CD14-positive monocyte (primary cell): ENCODE results near the gene CLTCL1. TPM values are rescaled to one million over a fixed set of nuclear protein-coding genes. Genes with fewer than 3 reads are reported as not detected.

Source experiments
- DNase-seq, 3 donors: peaks; one replicate each; pipeline ENCODE4 v3.0.0-alpha.2; 2011 to 2022
- H2AFZ ChIP-seq: 2 replicates; pipeline ENCODE4 v1.6.0; 2012; ENCODE audit warnings: mild to moderate bottlenecking, low read depth, low read length, inconsistent platforms; ENCODE audit not compliant: insufficient read depth, poor library complexity, severe bottlenecking
- H3K27ac ChIP-seq, 2 donors: 1 replicate in 1 of 2; 2 replicates in 1 of 2; pipeline ENCODE4 v1.5.1; 2012 to 2013; ENCODE audit warnings: low read length in 2 of 2, control low read depth in 1 of 2, inconsistent platforms in 1 of 2, low read depth in 1 of 2, mild to moderate bottlenecking in 1 of 2
- H3K27me3 ChIP-seq, 2 donors: one replicate each; pipeline versions ENCODE4 v1.6.0 to v1.6.1; 2011 to 2013; ENCODE audit warnings: low read length in 2 of 2; ENCODE audit not compliant: control insufficient read depth in 2 of 2, insufficient read depth in 2 of 2
- H3K36me3 ChIP-seq, 2 donors: replicated peaks in 1 of 2; 1 replicate in 1 of 2; 2 replicates in 1 of 2; pipeline versions ENCODE4 v1.5.1 to v1.6.1; 2012 to 2013; ENCODE audit warnings: low read length in 2 of 2, control low read depth in 1 of 2, inconsistent platforms in 1 of 2, mild to moderate bottlenecking in 1 of 2; ENCODE audit not compliant: insufficient read depth in 2 of 2, control insufficient read depth in 1 of 2
- H3K4me1 ChIP-seq, 2 donors: 1 replicate in 1 of 2; 2 replicates in 1 of 2; pipeline versions ENCODE4 v1.5.1 to v1.6.1; 2012 to 2013; ENCODE audit warnings: low read length in 2 of 2, control low read depth in 1 of 2, inconsistent platforms in 1 of 2, mild to moderate bottlenecking in 1 of 2, moderate library complexity in 1 of 2; ENCODE audit not compliant: insufficient read depth in 2 of 2, control insufficient read depth in 1 of 2
- H3K4me2 ChIP-seq: replicated peaks from 2 replicates; pipeline ENCODE3; 2012; ENCODE audit warnings: low read length, moderate library complexity, mild to moderate bottlenecking; ENCODE audit not compliant: poor library complexity, severe bottlenecking; ENCODE audit errors: extremely low read depth
- H3K4me3 ChIP-seq, 3 experiments: fragments of 200-600 bp in 1 of 3; sonication (generic) in 1 of 3; replicated peaks in 1 of 3; 1 replicate in 2 of 3; 2 replicates in 1 of 3; pipeline ENCODE4 v1.5.1; 2011 to 2013; ENCODE audit warnings: low read length in 3 of 3, mild to moderate bottlenecking in 3 of 3, control low read depth in 2 of 3, low read depth in 2 of 3, inconsistent platforms in 1 of 3, moderate library complexity in 1 of 3
- H3K79me2 ChIP-seq: 2 replicates; pipeline ENCODE4 v1.6.0; 2012; ENCODE audit warnings: mild to moderate bottlenecking, control low read depth, inconsistent platforms, low read length, moderate library complexity; ENCODE audit not compliant: insufficient read depth
- H3K9ac ChIP-seq: 2 replicates; pipeline ENCODE4 v1.6.0; 2017; ENCODE audit warnings: low read length, mild to moderate bottlenecking; ENCODE audit not compliant: insufficient read depth, poor library complexity, severe bottlenecking
- H3K9me3 ChIP-seq, 2 donors: replicated peaks in 1 of 2; 1 replicate in 1 of 2; 2 replicates in 1 of 2; pipeline versions ENCODE4 v1.5.1 to v1.6.1; 2012 to 2013; ENCODE audit warnings: low read length in 2 of 2, control low read depth in 1 of 2; ENCODE audit not compliant: control insufficient read depth in 1 of 2, insufficient read depth in 1 of 2
- H4K20me1 ChIP-seq: 2 replicates; pipeline ENCODE4 v1.6.0; 2012; ENCODE audit warnings: mild to moderate bottlenecking, low read length, control low read depth, moderate library complexity; ENCODE audit not compliant: insufficient read depth
- H3K27ac Mint-ChIP-seq, 7 donors: one replicate each; pipeline ENCODE4 v1.8.0; 2020; ENCODE audit warnings: mild to moderate bottlenecking in 7 of 7, mixed read lengths in 7 of 7, moderate library complexity in 6 of 7, inconsistent platforms in 2 of 7
- H3K27me3 Mint-ChIP-seq, 3 donors: one replicate each; pipeline ENCODE4 v1.8.0; 2021 to 2022; ENCODE audit warnings: low read depth in 3 of 3, mild to moderate bottlenecking in 3 of 3, mixed read lengths in 3 of 3, moderate library complexity in 3 of 3, inconsistent platforms in 1 of 3
- H3K36me3 Mint-ChIP-seq, 2 donors: one replicate each; pipeline ENCODE4 v1.8.0; 2020; ENCODE audit warnings: mixed read lengths in 2 of 2, inconsistent platforms in 1 of 2, mild to moderate bottlenecking in 1 of 2
- H3K4me1 Mint-ChIP-seq: one replicate; pipeline ENCODE4 v1.8.0; 2020; ENCODE audit warnings: mild to moderate bottlenecking, mixed read lengths
- H3K4me3 Mint-ChIP-seq, 2 donors: one replicate each; pipeline ENCODE4 v1.8.0; 2020; ENCODE audit warnings: mild to moderate bottlenecking in 2 of 2, mixed read lengths in 2 of 2, moderate library complexity in 1 of 2
- H3K9me3 Mint-ChIP-seq, 7 donors: one replicate each; pipeline ENCODE4 v1.8.0; 2020 to 2022; ENCODE audit warnings: mixed read lengths in 7 of 7, mild to moderate bottlenecking in 6 of 7, moderate library complexity in 6 of 7, inconsistent platforms in 2 of 7
- WGBS: methylation state at CpG from one replicate; pipeline ENCODE4 v1.1.5; 2013; ENCODE audit warnings: missing lambda C conversion rate; ENCODE audit not compliant: insufficient coverage; 5-methylcytosine and 5-hydroxymethylcytosine counted together
- intact Hi-C, 2 donors: fragments of 100-400 bp; cut with micrococcal nuclease; formaldehyde crosslinking; loops; one replicate each; pipeline versions ENCODE4 v1.15.0 to v1.15.1; 2023
- polyA plus RNA-seq, 3 donors: library from polyadenylated mRNA; depleted of rRNA in 1 of 3; unstranded in 2 of 3; stranded (reverse) in 1 of 3; fragments of 300-500 nt in 2 of 3; fragments of >200 nt in 1 of 3; fragmentation: Illumina TruSeq in 2 of 3; gene quantifications; 1 replicate in 2 of 3; 2 replicates in 1 of 3; pipeline ENCODE4 v1.2.3, GENCODE V29; 2012 to 2021
- TF ChIP-seq, protein P1 (sequence below): fragments of 200-600 bp; IDR thresholded peaks from one replicate; pipeline ENCODE4 v1.8.0; 2022; ENCODE audit warnings: antibody characterized with exemption, mild to moderate bottlenecking

Gene CLTCL1
- polyA plus RNA-seq, 3 donors: 5.1 to 17.0 (median 6.1) TPM

DNA sequence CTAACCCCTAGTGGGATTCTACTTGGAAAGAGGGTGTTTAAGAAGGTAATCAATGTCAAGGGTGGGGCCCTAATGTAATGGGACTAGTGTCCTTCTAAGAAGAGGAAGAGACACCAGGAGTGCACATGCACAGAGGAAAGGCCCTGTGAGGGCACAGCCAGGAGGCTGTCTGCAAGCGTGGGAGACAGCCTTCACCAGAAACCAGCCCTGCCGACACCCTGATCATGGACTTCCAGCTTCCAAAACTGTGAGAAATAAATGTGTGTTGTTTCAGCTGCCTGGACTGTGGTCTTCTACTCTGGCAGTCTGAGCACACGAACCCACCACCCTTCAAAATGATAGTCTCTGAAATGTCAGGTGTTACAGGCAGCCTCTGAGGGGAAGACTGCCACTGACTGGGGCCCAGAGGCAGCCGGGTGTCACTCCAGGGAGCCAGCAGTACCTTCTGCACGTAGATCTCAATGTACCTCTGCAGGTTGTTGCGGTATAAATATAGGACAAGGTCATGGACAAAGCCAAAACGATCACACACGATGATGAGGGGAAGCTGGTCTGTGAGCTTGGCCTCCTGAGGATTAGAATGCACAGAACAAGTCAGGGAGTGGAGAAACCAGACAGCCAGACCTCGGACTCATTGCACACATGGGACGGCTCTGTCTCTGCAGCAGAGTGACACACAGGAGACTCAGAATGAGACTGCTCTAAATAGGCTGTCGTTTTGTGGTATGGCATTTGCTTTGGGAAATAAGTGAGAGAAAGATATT lies 69.1 kb downstream of the CLTCL1 start:
- Mint-ChIP-seq H3K4me1 (no peaks in the 10 kb centered on the region), H3K27ac (peak overlapping the region in 2 of 7 donors; percentile 8 to 30), H3K9me3 (no peaks in the 10 kb centered on the region), H3K4me3 (no peak overlapping the region), H3K27me3 (peaks cover 0 to 1% (median 0%) of the 10 kb centered on the region in 3 donors), H3K36me3 (peaks cover 78 to 93% of the 10 kb centered on the region in 2 donors)
- TF ChIP-seq, protein P1, sequence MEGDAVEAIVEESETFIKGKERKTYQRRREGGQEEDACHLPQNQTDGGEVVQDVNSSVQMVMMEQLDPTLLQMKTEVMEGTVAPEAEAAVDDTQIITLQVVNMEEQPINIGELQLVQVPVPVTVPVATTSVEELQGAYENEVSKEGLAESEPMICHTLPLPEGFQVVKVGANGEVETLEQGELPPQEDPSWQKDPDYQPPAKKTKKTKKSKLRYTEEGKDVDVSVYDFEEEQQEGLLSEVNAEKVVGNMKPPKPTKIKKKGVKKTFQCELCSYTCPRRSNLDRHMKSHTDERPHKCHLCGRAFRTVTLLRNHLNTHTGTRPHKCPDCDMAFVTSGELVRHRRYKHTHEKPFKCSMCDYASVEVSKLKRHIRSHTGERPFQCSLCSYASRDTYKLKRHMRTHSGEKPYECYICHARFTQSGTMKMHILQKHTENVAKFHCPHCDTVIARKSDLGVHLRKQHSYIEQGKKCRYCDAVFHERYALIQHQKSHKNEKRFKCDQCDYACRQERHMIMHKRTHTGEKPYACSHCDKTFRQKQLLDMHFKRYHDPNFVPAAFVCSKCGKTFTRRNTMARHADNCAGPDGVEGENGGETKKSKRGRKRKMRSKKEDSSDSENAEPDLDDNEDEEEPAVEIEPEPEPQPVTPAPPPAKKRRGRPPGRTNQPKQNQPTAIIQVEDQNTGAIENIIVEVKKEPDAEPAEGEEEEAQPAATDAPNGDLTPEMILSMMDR: no peak
- 100% methylated on average over 10 of the region's 11 CpGs for WGBS
- H3K4me2 ChIP-seq: no peak overlapping the region
- H3K9me3 ChIP-seq: no peaks in the 10 kb centered on the region
- H3K4me1 ChIP-seq: no peaks in the 10 kb centered on the region
- H3K27ac ChIP-seq: no peak overlapping the region
- H3K9ac ChIP-seq: no peak overlapping the region
- no peak overlapping the region for H3K4me3 ChIP-seq
- peaks cover 82 to 96% of the 10 kb centered on the region in 2 donors for H3K36me3 ChIP-seq
- H3K27me3 ChIP-seq: no peaks in the 10 kb centered on the region
- no peaks in the 10 kb centered on the region for H3K79me2 ChIP-seq
- intact Hi-C loops: no loop called here
- DNase-seq: no peak
- H4K20me1 ChIP-seq: no peaks in the 10 kb centered on the region
- no peak overlapping the region for H2AFZ ChIP-seq

DNA sequence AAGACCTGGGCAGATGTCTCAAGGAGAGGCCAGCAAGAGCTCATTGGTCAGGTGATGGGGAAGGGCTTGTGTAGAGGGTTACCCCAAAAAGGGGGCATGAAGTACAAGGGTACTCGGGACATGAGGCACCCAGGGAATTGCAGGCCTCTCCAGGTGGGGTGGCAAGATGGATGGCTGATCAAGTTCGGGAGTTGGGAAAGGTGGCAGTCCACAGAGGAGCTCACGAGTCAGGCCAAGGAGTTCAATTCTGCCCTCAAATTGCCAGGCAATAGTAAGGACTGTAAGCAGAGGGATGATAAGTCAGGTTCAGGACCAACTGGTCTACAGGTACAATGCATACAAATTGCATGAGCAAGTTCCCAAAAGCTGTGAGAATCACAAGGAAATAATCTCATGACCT lies 70.7 kb downstream of the CLTCL1 start:
- Histone ChIP-seq H3K27ac (peak overlapping the region in 1 of 2 donors; percentile 26), H3K27me3 (no peaks in the 10 kb centered on the region), H3K4me2 (no peak overlapping the region), H3K9ac (no peak overlapping the region), H3K79me2 (no peaks in the 10 kb centered on the region), H3K9me3 (no peaks in the 10 kb centered on the region), H3K4me1 (no peaks in the 10 kb centered on the region), H4K20me1 (no peaks in the 10 kb centered on the region), H3K36me3 (peaks cover 81 to 94% of the 10 kb centered on the region in 2 donors), H2AFZ (no peak overlapping the region), H3K4me3 (no peak overlapping the region)
- Mint-ChIP-seq H3K27ac (peak overlapping the region in 2 of 7 donors; percentile 41 to 53), H3K9me3 (no peaks in the 10 kb centered on the region), H3K4me3 (no peak overlapping the region), H3K4me1 (no peaks in the 10 kb centered on the region), H3K36me3 (peaks cover 79 to 91% of the 10 kb centered on the region in 2 donors), H3K27me3 (peaks cover 0 to 1% (median 0%) of the 10 kb centered on the region in 3 donors)
- DNase-seq: no peak
- intact Hi-C loops: no loop called here
- WGBS: 100% methylated on average over 3 of the region's 3 CpGs
- TF ChIP-seq, protein P1: no peak
